ENCODE results near the gene PTH2.

The PTH2 gene

DNA sequence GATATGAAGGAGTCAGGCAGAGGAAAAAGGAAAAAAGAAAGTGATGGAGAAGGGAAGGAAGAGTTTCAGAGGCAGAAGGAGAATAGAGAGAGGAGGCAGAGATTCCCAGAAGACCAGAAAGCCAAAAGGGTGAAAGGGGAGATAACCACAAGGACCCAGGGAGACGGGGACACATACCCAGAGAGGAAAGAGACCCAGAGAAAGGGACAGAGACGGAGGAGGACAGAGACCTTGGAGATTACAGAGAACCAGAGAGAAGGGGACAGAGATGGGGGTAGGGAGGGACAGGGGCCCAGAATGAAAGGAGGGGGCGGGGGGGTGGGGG is 1.4 kb downstream of the PTH2 start:
- H2AFZ ChIP-seq (ENCODE audit: low read length), result no peak overlapping the region
- WGBS, 2 donors (ENCODE audit: extremely low coverage in 2 of 2, insufficient read length in 2 of 2, insufficient replicate concordance in 1 of 2), result no CpG with 5 or more reads among the region's 3 CpGs

DNA sequence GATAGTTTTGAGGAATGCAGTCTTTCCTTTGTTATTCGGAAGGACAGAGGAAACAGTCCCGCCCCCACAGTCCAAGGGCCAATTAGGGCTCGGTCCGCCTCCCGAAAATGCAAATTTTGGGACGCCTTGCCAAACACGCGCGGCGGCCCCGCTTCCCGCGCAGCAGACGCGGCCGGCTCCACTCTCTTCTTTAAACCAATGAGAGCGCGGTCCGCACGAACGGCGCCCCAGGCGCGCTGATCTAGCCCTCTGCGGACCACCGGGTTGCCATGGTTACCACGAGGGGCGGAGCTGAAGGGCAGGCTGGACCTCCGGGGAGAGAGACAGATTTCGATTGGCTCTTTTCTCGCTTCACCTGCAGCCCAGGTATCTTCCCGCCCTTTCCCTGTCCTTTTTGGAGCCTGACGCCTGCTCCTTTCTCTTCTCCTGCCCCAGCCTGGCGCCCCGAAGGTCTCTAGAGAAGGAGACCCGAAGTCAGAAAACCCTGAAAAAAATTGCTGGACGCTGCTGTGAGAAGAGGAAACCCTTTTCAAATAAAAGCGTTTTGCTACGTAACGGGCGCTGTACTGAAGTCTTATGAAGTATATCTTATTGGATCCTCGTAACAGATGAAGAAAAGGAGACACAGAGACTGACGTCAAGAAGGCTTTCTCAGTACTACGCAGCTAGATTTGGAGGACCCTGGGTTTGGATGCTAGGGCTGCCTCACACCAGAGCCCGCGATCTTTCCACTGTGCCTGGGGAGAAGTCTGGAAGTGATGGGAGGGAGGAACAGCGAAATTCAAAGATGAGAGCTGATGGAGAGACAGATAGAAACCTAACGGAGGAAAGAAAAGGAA is 2.0 kb downstream of the PTH2 start:
- Histone ChIP-seq H3K27me3 (ENCODE audit: control insufficient read depth in 3 of 3, insufficient read depth in 3 of 3, low read depth in 1 of 3, low read length in 3 of 3) (peaks cover 6 to 98% (median 52%) of the 10 kb centered on the region in 3 experiments), H2BK12ac (ENCODE audit: low read length) (no peak overlapping the region), H3K9me3 (replicated peaks in 1 of 2; ENCODE audit: control insufficient read depth in 2 of 2, insufficient read depth in 1 of 2, low read depth in 1 of 2, low read length in 2 of 2) (no peaks in the 10 kb centered on the region), H3K4ac (ENCODE audit: low read length) (no peak overlapping the region), H3K4me2 (ENCODE audit: insufficient read depth, low read length, poor library complexity, severe bottlenecking) (no peak overlapping the region), H3K9ac (ENCODE audit: low read depth, low read length, poor library complexity) (no peak overlapping the region), H3K14ac (ENCODE audit: low read length) (no peak overlapping the region), H3K23ac (ENCODE audit: low read depth, low read length, poor library complexity) (no peak overlapping the region), H2BK5ac (ENCODE audit: low read length) (no peak overlapping the region), H3K4me1 (ENCODE audit: control insufficient read depth in 2 of 2, insufficient read depth in 1 of 2, low read depth in 1 of 2, low read length in 2 of 2) (peaks cover 11 to 14% of the 10 kb centered on the region in 2 donors), H4K91ac (ENCODE audit: low read depth, low read length, poor library complexity) (no peak overlapping the region), H2BK15ac (ENCODE audit: low read length) (no peak overlapping the region), H2AFZ (ENCODE audit: low read length) (no peak overlapping the region), H2BK120ac (ENCODE audit: low read depth, low read length) (no peak overlapping the region), H3K18ac (ENCODE audit: low read length) (no peak overlapping the region), H2AK5ac (ENCODE audit: low read depth, low read length) (no peak overlapping the region), H3K79me1 (ENCODE audit: low read depth, low read length) (no peaks in the 10 kb centered on the region), H3K4me3 (ENCODE audit: low read length in 2 of 2) (no peak overlapping the region), H3K27ac (replicated peaks; ENCODE audit: low read length) (no peak overlapping the region), H3K36me3 (replicated peaks in 1 of 2; ENCODE audit: control insufficient read depth in 2 of 2, insufficient read depth in 2 of 2, low read length in 2 of 2) (no peaks in the 10 kb centered on the region), H4K8ac (ENCODE audit: low read depth, low read length) (no peak overlapping the region)
- peak; percentile 88 for DNase-seq (ENCODE audit: low spot score)
- WGBS, 2 donors (ENCODE audit: extremely low coverage in 2 of 2, insufficient read length in 2 of 2, insufficient replicate concordance in 1 of 2), result no CpG with 5 or more reads among the region's 48 CpGs

More for the DNA sequence above, 1.4 kb downstream of the PTH2 start:
- peaks cover 8 to 98% (median 57%) of the 10 kb centered on the region in 3 experiments for H3K27me3 ChIP-seq (ENCODE audit: control insufficient read depth in 3 of 3, insufficient read depth in 3 of 3, low read depth in 1 of 3, low read length in 3 of 3)
- H2AK5ac ChIP-seq (ENCODE audit: low read depth, low read length), result no peak overlapping the region
- H3K14ac ChIP-seq (ENCODE audit: low read length), result no peak overlapping the region
- peaks cover 11 to 15% of the 10 kb centered on the region in 2 donors for H3K4me1 ChIP-seq (ENCODE audit: control insufficient read depth in 2 of 2, insufficient read depth in 1 of 2, low read depth in 1 of 2, low read length in 2 of 2)
- H3K27ac ChIP-seq (replicated peaks; ENCODE audit: low read length), result no peak overlapping the region
- H4K91ac ChIP-seq (ENCODE audit: low read depth, low read length, poor library complexity), result no peak overlapping the region
- no peak overlapping the region for H3K4ac ChIP-seq (ENCODE audit: low read length)
- H2BK120ac ChIP-seq (ENCODE audit: low read depth, low read length), result no peak overlapping the region
- H3K9ac ChIP-seq (ENCODE audit: low read depth, low read length, poor library complexity), result no peak overlapping the region
- H2BK12ac ChIP-seq (ENCODE audit: low read length), result no peak overlapping the region
- DNase-seq (ENCODE audit: low spot score), result no peak
- H2BK5ac ChIP-seq (ENCODE audit: low read length), result no peak overlapping the region
- no peaks in the 10 kb centered on the region for H3K9me3 ChIP-seq (replicated peaks in 1 of 2; ENCODE audit: control insufficient read depth in 2 of 2, insufficient read depth in 1 of 2, low read depth in 1 of 2, low read length in 2 of 2)
- no peak overlapping the region for H3K18ac ChIP-seq (ENCODE audit: low read length)
- H3K36me3 ChIP-seq (replicated peaks in 1 of 2; ENCODE audit: control insufficient read depth in 2 of 2, insufficient read depth in 2 of 2, low read length in 2 of 2), result no peaks in the 10 kb centered on the region
- no peak overlapping the region for H4K8ac ChIP-seq (ENCODE audit: low read depth, low read length)
- H2BK15ac ChIP-seq (ENCODE audit: low read length), result no peak overlapping the region
- no peak overlapping the region for H3K23ac ChIP-seq (ENCODE audit: low read depth, low read length, poor library complexity)
- H3K4me2 ChIP-seq (ENCODE audit: insufficient read depth, low read length, poor library complexity, severe bottlenecking), result no peak overlapping the region
- H3K79me1 ChIP-seq (ENCODE audit: low read depth, low read length), result no peaks in the 10 kb centered on the region
- no peak overlapping the region for H3K4me3 ChIP-seq (ENCODE audit: low read length in 2 of 2)

DNA sequence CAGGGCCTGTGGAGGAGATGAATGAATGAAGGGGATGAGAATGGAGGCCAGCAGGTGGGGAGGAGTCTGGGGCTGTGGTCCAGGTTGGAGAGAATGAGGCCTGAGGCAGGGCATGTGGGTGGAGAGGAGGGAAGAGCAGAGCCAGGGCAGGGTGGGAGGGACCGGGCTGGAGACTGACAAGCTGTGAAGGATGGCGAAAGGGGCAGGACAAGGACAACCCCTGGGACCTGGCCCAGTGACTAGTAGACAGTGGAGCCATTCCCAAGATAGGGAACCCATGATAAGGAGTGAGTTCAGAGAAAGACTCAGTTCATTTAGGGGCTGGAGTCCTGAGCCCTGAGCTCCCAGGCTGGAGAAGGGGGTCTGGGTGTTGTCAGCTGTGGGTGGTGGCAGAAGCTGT is 3.0 kb downstream of the PTH2 start:
- H3K79me1 ChIP-seq (ENCODE audit: low read depth, low read length), result no peaks in the 10 kb centered on the region
- no peak overlapping the region for H3K23ac ChIP-seq (ENCODE audit: low read depth, low read length, poor library complexity)
- no peaks in the 10 kb centered on the region for H3K9me3 ChIP-seq (replicated peaks in 1 of 2; ENCODE audit: control insufficient read depth in 2 of 2, insufficient read depth in 1 of 2, low read depth in 1 of 2, low read length in 2 of 2)
- H3K18ac ChIP-seq (ENCODE audit: low read length), result no peak overlapping the region
- H2BK120ac ChIP-seq (ENCODE audit: low read depth, low read length), result no peak overlapping the region
- H3K36me3 ChIP-seq (replicated peaks in 1 of 2; ENCODE audit: control insufficient read depth in 2 of 2, insufficient read depth in 2 of 2, low read length in 2 of 2), result no peaks in the 10 kb centered on the region
- peaks cover 5 to 95% (median 41%) of the 10 kb centered on the region in 3 experiments for H3K27me3 ChIP-seq (ENCODE audit: control insufficient read depth in 3 of 3, insufficient read depth in 3 of 3, low read depth in 1 of 3, low read length in 3 of 3)
- no CpG with 5 or more reads among the region's 2 CpGs for WGBS, 2 donors (ENCODE audit: extremely low coverage in 2 of 2, insufficient read length in 2 of 2, insufficient replicate concordance in 1 of 2)
- no peak for DNase-seq (ENCODE audit: low spot score)
- no peak overlapping the region for H3K14ac ChIP-seq (ENCODE audit: low read length)
- no peak overlapping the region for H2AK5ac ChIP-seq (ENCODE audit: low read depth, low read length)
- no peak overlapping the region for H2BK5ac ChIP-seq (ENCODE audit: low read length)
- H3K4ac ChIP-seq (ENCODE audit: low read length), result no peak overlapping the region
- H3K4me1 ChIP-seq (ENCODE audit: control insufficient read depth in 2 of 2, insufficient read depth in 1 of 2, low read depth in 1 of 2, low read length in 2 of 2), result peaks cover 11 to 14% of the 10 kb centered on the region in 2 donors
- H2BK15ac ChIP-seq (ENCODE audit: low read length), result no peak overlapping the region
- H4K91ac ChIP-seq (ENCODE audit: low read depth, low read length, poor library complexity), result no peak overlapping the region
- H3K4me3 ChIP-seq (ENCODE audit: low read length in 2 of 2), result no peak overlapping the region
- no peak overlapping the region for H2AFZ ChIP-seq (ENCODE audit: low read length)
- no peak overlapping the region for H4K8ac ChIP-seq (ENCODE audit: low read depth, low read length)
- H3K4me2 ChIP-seq (ENCODE audit: insufficient read depth, low read length, poor library complexity, severe bottlenecking), result no peak overlapping the region
- no peak overlapping the region for H3K27ac ChIP-seq (replicated peaks; ENCODE audit: low read length)
- H2BK12ac ChIP-seq (ENCODE audit: low read length), result no peak overlapping the region
- no peak overlapping the region for H3K9ac ChIP-seq (ENCODE audit: low read depth, low read length, poor library complexity)

DNA sequence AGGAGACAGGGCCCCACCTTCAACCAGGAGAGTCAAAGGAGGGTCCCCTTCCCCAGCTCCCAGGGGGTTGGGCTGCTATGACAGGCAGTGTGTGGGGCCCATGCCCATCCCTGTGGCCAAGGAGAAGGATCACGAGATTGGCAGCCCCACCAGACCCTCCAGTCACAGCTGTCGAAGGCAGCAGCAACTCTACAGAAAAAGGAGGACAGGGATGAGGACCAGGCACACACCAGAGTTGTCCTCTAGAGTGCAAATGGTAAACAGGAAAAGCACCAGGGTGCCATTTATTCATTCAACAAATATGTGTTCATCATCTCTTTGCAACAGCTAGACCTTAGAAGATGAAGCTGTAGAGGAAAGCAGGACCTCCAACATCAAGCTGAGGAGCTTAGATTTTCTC is 4.1 kb downstream of the PTH2 start:
- Histone ChIP-seq H3K27me3 (ENCODE audit: control insufficient read depth in 3 of 3, insufficient read depth in 3 of 3, low read depth in 1 of 3, low read length in 3 of 3) (peaks cover 5 to 92% (median 33%) of the 10 kb centered on the region in 3 experiments), H2BK5ac (ENCODE audit: low read length) (no peak overlapping the region), H2AFZ (ENCODE audit: low read length) (no peak overlapping the region), H3K9me3 (replicated peaks in 1 of 2; ENCODE audit: control insufficient read depth in 2 of 2, insufficient read depth in 1 of 2, low read depth in 1 of 2, low read length in 2 of 2) (no peaks in the 10 kb centered on the region), H3K4ac (ENCODE audit: low read length) (no peak overlapping the region), H3K14ac (ENCODE audit: low read length) (no peak overlapping the region), H3K18ac (ENCODE audit: low read length) (no peak overlapping the region), H3K4me3 (ENCODE audit: low read length in 2 of 2) (no peak overlapping the region), H4K8ac (ENCODE audit: low read depth, low read length) (no peak overlapping the region), H3K23ac (ENCODE audit: low read depth, low read length, poor library complexity) (no peak overlapping the region), H2BK12ac (ENCODE audit: low read length) (no peak overlapping the region), H3K4me1 (ENCODE audit: control insufficient read depth in 2 of 2, insufficient read depth in 1 of 2, low read depth in 1 of 2, low read length in 2 of 2) (peaks cover 11 to 17% of the 10 kb centered on the region in 2 donors), H3K79me1 (ENCODE audit: low read depth, low read length) (no peaks in the 10 kb centered on the region), H2BK15ac (ENCODE audit: low read length) (no peak overlapping the region), H2AK5ac (ENCODE audit: low read depth, low read length) (no peak overlapping the region), H3K4me2 (ENCODE audit: insufficient read depth, low read length, poor library complexity, severe bottlenecking) (no peak overlapping the region), H4K91ac (ENCODE audit: low read depth, low read length, poor library complexity) (no peak overlapping the region), H3K36me3 (replicated peaks in 1 of 2; ENCODE audit: control insufficient read depth in 2 of 2, insufficient read depth in 2 of 2, low read length in 2 of 2) (no peaks in the 10 kb centered on the region), H3K9ac (ENCODE audit: low read depth, low read length, poor library complexity) (no peak overlapping the region), H3K27ac (replicated peaks; ENCODE audit: low read length) (no peak overlapping the region), H2BK120ac (ENCODE audit: low read depth, low read length) (no peak overlapping the region)
- WGBS, 2 donors (ENCODE audit: extremely low coverage in 2 of 2, insufficient read length in 2 of 2, insufficient replicate concordance in 1 of 2), result no CpG with 5 or more reads among the region's 2 CpGs
- no peak for DNase-seq (ENCODE audit: low spot score)

Data from neuronal stem cell (in vitro differentiated cells).